ENCODE data around the gene NRXN2. TPM values are rescaled to one million over a fixed set of nuclear protein-coding genes. Genes with fewer than 3 reads are reported as not detected.

NRXN2 gene
- total and polyA plus RNA-seq, 2 of the 13 experiments (the other 11 are each of a cell fraction or from before 2014, with no cell fraction given): not detected

DNA sequence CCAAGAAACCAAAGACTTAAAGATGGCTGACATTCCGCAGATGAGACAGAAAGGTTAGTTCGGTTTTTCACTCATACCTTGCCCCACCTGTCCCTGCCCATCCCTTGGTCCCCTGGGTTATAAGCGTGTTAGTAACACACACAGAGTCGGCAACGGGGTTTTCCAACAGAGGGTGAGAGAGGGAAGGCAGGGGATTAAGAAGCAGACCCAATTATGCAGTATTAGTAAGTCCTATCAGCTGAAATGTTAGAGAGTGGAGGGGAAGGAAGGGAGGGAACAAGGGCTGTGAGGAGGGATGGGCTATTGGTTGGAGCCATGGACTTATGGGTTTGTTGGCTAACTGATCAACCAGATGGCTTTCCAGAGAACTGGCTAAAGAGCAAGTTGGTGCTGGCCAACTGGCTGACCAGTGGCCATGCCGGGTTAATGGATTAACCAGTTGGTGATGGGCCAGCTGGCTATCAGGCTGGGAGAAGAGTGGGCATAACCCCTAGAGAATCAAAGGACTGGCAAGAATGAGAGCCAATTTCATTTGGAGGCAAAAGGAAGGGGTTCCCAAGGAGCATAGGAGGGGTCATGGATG, 45.5 kb downstream of the NRXN2 start (continued):
- no peak for TF ChIP-seq MIER2 (CRISPR knock-in tag; IDR thresholded peaks at IDR 0.05)
- no peak for TF ChIP-seq MBD4 (IDR thresholded peaks at IDR 0.05; ENCODE audit: borderline replicate concordance, low read length)
- no peak for TF ChIP-seq ZNF839 (CRISPR knock-in tag; IDR thresholded peaks at IDR 0.05; ENCODE audit: borderline replicate concordance)
- no peak for TF ChIP-seq BRD4 (CRISPR knock-in tag; IDR thresholded peaks at IDR 0.05)
- TF ChIP-seq, protein P1, sequence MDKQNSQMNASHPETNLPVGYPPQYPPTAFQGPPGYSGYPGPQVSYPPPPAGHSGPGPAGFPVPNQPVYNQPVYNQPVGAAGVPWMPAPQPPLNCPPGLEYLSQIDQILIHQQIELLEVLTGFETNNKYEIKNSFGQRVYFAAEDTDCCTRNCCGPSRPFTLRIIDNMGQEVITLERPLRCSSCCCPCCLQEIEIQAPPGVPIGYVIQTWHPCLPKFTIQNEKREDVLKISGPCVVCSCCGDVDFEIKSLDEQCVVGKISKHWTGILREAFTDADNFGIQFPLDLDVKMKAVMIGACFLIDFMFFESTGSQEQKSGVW (CRISPR knock-in tag; IDR thresholded peaks at IDR 0.05; ENCODE audit: borderline replicate concordance): no peak

DNA sequence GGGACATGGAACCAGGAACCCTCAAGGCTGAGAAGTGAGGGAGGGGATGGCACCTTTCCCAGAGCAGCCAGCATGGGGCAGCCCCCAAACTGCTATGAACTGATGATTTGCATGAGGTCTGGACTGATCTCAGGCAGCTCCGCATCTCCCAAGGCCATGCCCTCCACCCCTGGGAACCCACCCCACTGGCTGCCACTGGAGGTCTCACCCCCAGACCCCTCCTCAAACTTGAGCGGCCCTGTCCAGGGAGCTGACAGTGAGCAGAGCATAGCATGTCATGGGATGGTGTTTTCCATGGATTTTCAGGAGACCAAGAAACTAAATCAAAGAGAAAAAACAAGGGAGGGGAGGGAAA, 46.8 kb downstream of the NRXN2 start:
- POLR2A ChIA-PET: no interaction called here
- no peaks in the 10 kb centered on the region for H4K20me1 ChIP-seq (ENCODE audit: insufficient read depth, low read length)
- TF ChIP-seq ZNF225 (CRISPR knock-in tag; IDR thresholded peaks at IDR 0.05): no peak
- no peak for TF ChIP-seq FOXC1 (CRISPR knock-in tag; IDR thresholded peaks at IDR 0.05; ENCODE audit: borderline replicate concordance)
- TF ChIP-seq, protein P2, sequence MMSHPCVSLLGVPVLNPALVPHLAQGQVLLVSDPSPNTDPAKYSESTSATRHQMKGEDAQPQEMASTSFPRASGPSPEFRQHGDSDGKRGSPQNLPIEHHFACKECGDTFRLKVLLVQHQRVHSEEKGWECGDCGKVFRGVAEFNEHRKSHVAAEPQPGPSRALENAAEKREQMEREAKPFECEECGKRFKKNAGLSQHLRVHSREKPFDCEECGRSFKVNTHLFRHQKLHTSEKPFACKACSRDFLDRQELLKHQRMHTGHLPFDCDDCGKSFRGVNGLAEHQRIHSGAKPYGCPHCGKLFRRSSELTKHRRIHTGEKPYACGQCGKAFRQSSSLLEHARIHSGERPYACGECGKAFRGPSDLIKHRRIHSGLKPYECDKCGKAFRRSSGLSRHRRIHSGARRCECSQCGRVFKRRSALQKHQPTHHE (CRISPR knock-in tag; IDR thresholded peaks at IDR 0.05; ENCODE audit: borderline replicate concordance): no peak
- TF ChIP-seq, protein P3, sequence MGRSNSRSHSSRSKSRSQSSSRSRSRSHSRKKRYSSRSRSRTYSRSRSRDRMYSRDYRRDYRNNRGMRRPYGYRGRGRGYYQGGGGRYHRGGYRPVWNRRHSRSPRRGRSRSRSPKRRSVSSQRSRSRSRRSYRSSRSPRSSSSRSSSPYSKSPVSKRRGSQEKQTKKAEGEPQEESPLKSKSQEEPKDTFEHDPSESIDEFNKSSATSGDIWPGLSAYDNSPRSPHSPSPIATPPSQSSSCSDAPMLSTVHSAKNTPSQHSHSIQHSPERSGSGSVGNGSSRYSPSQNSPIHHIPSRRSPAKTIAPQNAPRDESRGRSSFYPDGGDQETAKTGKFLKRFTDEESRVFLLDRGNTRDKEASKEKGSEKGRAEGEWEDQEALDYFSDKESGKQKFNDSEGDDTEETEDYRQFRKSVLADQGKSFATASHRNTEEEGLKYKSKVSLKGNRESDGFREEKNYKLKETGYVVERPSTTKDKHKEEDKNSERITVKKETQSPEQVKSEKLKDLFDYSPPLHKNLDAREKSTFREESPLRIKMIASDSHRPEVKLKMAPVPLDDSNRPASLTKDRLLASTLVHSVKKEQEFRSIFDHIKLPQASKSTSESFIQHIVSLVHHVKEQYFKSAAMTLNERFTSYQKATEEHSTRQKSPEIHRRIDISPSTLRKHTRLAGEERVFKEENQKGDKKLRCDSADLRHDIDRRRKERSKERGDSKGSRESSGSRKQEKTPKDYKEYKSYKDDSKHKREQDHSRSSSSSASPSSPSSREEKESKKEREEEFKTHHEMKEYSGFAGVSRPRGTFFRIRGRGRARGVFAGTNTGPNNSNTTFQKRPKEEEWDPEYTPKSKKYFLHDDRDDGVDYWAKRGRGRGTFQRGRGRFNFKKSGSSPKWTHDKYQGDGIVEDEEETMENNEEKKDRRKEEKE (IDR thresholded peaks at IDR 0.05): no peak
- no peak for TF ChIP-seq SNAI1 (CRISPR knock-in tag; IDR thresholded peaks at IDR 0.05; ENCODE audit: borderline replicate concordance)
- TF ChIP-seq, protein P4, sequence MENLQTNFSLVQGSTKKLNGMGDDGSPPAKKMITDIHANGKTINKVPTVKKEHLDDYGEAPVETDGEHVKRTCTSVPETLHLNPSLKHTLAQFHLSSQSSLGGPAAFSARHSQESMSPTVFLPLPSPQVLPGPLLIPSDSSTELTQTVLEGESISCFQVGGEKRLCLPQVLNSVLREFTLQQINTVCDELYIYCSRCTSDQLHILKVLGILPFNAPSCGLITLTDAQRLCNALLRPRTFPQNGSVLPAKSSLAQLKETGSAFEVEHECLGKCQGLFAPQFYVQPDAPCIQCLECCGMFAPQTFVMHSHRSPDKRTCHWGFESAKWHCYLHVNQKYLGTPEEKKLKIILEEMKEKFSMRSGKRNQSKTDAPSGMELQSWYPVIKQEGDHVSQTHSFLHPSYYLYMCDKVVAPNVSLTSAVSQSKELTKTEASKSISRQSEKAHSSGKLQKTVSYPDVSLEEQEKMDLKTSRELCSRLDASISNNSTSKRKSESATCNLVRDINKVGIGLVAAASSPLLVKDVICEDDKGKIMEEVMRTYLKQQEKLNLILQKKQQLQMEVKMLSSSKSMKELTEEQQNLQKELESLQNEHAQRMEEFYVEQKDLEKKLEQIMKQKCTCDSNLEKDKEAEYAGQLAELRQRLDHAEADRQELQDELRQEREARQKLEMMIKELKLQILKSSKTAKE (CRISPR knock-in tag; IDR thresholded peaks at IDR 0.05; ENCODE audit: borderline replicate concordance): no peak

More for the DNA sequence above, 46.8 kb downstream of the NRXN2 start:
- FAIRE-seq (no peak), DNase-seq (ENCODE audit: low spot score) (no peak), ATAC-seq (no peak)
- Histone ChIP-seq H3K9me3 (ENCODE audit: low read length) (no peaks in the 10 kb centered on the region), H2AFZ (ENCODE audit: low read length) (no peak overlapping the region), H3K4me3 (replicated peaks in 1 of 3; ENCODE audit: insufficient read depth in 1 of 3, low read depth in 2 of 3, low read length in 3 of 3) (no peak overlapping the region), H3K79me2 (ENCODE audit: insufficient read depth, low read length) (no peaks in the 10 kb centered on the region), H3K36me3 (replicated peaks in 1 of 2; ENCODE audit: control insufficient read depth in 1 of 2, insufficient read depth in 2 of 2, low read length in 2 of 2) (no peaks in the 10 kb centered on the region), H3K27me3 (ENCODE audit: control insufficient read depth in 1 of 2, insufficient read depth in 2 of 2, low read length in 2 of 2) (peaks cover 9 to 70% of the 10 kb centered on the region in 2 experiments), H3K27ac (ENCODE audit: extremely low read length, insufficient read depth, low read length) (no peak overlapping the region), H3K9ac (ENCODE audit: insufficient read depth, low read depth, low read length) (no peak overlapping the region), H3K4me2 (ENCODE audit: low read depth, low read length) (no peak overlapping the region), H3K4me1 (ENCODE audit: insufficient read depth, low read length) (peaks cover 11% of the 10 kb centered on the region; the same call in 1 of the 2 replicates)
- 14% methylated on average over 2 of the region's 2 CpGs for WGBS (ENCODE audit: low lambda C conversion rate)
- CTCF ChIA-PET (ENCODE audit: low intra/inter-chr PET ratio, low total read pairs): no interaction called here
- in situ Hi-C loops (cut with HindIII; ENCODE audit: extremely low pct_ligation_motif_present, low pct_unique_long_range_greater_than_20kb) (loop anchor here (5.0 kb wide), 1 partner anchor 61 kb away; no protein-coding TSS in a partner anchor), intact Hi-C loops (cut with micrococcal nuclease; ENCODE audit: unreplicated experiment) (no loop called here)
- BruUV-seq (replicated peaks): no TSS peak
